Choroid plexus epithelial cell (primary cell): ENCODE results near the gene NDUFA13.

Experiments used
- DNase-seq: peaks from one replicate; pipeline ENCODE4 v3.0.0-alpha.2; 2010; ENCODE audit warnings: low read depth
- H3K4me3 ChIP-seq: 2 replicates; pipeline ENCODE4 v1.5.1; 2011; ENCODE audit warnings: low read depth, mild to moderate bottlenecking, control low read depth, low read length, moderate library complexity
- TF ChIP-seq, protein P1 (sequence below): conservative IDR thresholded peaks from 2 replicates; pipeline ENCODE4 v1.5.1; 2011; ENCODE audit warnings: low read depth, mild to moderate bottlenecking, control low read depth, inconsistent platforms, low read length, moderate library complexity

NDUFA13 gene

DNA sequence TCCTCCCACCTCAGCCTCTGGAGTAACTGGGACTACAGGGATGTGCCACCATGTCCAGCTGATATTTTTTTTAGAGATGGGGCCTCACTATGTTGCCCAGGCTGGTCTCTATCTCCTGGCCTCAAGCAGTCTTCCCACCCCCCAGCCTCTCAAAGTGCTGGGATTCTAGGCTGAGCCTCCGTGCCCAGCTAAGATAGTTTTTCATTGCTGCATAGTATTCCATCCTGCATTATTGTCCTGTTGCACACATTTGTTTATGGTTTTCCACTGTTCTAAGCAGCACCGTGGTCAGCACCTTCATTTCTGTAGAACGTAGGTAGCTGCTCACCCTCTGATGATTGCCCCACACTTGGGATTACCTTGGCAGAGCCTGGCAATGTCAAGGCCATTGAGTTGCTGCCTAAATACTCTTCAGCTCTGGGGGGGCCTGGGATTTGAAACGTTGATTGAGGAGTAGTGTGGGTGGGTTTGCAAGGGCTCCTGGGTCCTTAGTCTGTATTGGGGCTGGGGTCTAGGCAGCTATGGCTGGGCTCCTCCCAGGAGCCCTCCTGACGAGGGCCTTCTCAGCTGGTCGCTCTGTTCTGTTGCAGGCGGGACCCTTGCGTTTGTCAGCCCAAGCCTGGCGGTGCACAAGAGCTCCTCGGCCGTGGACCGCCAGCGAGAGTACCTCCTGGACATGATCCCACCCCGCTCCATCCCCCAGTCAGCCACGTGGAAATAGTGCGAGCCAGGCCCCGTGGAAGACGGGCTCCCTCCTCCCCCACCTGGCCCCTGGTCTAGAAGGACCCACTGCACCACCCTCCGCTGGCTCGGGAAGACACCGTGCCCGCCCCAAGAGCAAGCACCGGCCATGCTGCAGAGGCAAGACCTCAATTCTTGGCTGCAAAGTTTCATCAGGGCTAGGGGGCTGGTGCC lies 11.0 kb upstream of the NDUFA13 start:
- TF ChIP-seq, protein P1, sequence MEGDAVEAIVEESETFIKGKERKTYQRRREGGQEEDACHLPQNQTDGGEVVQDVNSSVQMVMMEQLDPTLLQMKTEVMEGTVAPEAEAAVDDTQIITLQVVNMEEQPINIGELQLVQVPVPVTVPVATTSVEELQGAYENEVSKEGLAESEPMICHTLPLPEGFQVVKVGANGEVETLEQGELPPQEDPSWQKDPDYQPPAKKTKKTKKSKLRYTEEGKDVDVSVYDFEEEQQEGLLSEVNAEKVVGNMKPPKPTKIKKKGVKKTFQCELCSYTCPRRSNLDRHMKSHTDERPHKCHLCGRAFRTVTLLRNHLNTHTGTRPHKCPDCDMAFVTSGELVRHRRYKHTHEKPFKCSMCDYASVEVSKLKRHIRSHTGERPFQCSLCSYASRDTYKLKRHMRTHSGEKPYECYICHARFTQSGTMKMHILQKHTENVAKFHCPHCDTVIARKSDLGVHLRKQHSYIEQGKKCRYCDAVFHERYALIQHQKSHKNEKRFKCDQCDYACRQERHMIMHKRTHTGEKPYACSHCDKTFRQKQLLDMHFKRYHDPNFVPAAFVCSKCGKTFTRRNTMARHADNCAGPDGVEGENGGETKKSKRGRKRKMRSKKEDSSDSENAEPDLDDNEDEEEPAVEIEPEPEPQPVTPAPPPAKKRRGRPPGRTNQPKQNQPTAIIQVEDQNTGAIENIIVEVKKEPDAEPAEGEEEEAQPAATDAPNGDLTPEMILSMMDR: no peak
- no peak overlapping the region for H3K4me3 ChIP-seq
- DNase-seq: no peak

DNA sequence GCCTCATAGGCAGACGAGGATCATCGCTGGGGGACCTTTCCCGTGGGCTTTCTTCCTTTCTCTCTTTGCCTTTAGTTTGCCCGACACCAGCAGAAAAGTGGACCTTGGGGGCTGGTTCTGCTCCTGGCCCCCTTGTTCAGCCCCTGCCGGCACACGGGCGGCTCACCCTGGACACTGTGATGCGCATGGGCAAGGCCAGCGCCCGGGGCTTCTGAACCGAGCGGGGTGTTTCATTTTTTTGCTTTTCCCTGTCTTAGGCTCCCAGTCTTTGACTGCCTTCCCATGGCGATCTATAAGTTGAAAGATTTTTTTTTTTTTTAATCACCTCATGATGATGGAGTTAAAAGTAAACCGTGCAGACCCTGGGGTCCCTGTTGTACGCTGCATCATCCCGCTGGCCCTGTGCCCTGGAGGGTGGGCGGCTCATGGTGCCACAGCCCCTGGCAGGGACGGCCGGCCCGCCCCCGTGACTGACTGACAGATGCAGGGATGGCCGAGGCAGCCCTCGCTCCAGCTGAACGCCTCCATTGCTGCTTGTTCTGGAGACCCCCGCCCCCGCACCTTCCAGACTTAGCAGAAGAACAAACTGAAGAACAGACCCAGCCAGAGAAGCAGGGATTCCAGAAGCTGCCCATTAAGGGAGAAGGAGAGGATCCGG lies 10.2 kb upstream of the NDUFA13 start:
- TF ChIP-seq, protein P1: no peak
- H3K4me3 ChIP-seq: no peak overlapping the region

DNA sequence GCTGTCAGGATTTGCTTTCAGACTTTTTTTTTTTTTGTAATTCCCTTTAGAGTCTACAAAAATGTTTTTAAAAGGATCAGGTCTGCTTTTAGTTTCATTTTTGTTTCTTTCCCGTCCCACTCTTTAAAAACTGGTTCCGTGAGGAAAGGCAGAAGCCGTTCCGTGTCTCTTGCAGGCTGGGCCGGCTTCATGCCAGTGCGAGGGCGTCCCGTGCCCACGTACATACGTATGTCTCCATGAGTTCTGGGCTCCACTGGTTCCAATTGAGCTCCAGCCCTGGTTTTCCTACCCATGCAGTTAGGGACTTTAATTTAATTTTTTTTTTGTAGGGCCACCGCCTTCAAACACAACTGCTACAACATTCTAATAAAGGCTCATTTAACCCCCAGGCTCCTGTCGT lies 9.4 kb upstream of the NDUFA13 start:
- no peak for DNase-seq
- TF ChIP-seq, protein P1: no peak
- no peak overlapping the region for H3K4me3 ChIP-seq

More for the DNA sequence above, 10.2 kb upstream of the NDUFA13 start:
- no peak for DNase-seq

DNA sequence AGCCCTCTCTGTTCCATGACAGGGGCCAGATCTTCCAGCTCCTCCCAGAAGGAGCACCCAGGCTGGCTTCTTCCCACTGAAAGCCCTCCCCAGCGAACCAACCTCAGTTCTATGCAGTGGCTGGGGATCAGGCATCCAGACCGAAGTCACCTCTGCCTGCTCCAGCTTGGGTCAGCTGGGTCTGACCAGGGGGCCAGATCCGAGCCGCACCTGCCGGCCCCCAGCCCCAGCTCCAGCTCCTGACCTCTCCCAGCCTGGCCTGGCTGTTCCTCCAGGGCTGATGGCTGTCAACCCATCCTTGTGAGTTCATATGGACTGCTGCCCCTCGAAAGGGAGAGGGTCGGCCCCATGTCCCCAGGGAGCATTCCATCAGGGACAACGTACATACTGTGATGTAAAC lies 8.7 kb upstream of the NDUFA13 start:
- DNase-seq: no peak
- no peak overlapping the region for H3K4me3 ChIP-seq
- TF ChIP-seq, protein P1: no peak

DNA sequence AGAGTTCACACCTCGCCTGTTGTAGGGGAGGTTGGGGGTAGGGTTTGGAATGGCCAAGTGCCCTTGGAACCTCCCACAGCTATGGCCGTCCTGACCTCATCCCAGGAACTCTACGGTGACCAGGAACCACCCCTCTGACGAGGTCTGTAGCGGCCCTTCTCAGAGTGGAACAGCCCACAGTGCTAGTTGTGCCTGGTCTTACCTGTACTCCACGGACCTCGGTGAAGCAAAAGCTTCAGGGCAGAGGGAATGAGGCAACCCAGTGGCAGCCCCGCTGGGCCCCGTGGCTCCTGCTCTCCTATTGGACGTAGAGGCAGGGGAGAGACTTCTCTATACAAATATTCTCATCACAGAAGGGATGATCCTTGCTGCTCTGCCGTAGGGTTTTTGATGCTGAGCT lies 7.8 kb upstream of the NDUFA13 start:
- no peak overlapping the region for H3K4me3 ChIP-seq
- TF ChIP-seq, protein P1: no peak
- DNase-seq: no peak

DNA sequence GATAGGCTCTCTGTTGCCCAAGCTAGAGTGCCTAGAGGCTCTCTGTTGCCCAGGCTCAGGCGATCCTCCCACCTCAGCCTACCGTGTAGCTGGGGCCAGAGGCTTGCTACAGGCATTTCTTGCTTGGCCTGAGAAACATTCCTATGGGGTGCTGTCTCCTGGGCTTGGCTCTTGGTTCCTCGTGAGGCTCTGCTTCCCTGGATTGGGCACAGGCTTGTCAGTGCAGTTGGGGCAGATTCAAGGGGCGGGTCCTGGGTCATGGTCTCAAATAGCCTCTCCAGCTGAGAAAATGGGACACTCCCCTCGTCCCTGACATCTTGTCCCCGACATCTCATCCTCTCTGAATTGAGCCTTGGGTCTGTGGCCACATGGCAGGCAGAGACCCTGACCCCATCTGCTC lies 5.6 kb upstream of the NDUFA13 start:
- TF ChIP-seq, protein P1: no peak
- no peak for DNase-seq
- H3K4me3 ChIP-seq: no peak overlapping the region
